T-helper 1 cell (primary cell): ENCODE measurements around the gene ADAM19.
A peak's percentile ranks its signal among the peaks of the same experiment; 100 is the strongest.

Source experiments
- DNase-seq, 5 donors: peaks; one replicate each; pipeline ENCODE4 v3.0.0-alpha.2; 2012 to 2020

The ADAM19 gene

GRCh38 chr5:157596487-157596886, 20.9 kb upstream of the ADAM19 start:
- DNase-seq: peak in 1 of 5 donors; percentile 90

GRCh38 chr5:157594675-157595459, 19.3 kb upstream of the ADAM19 start:
- peak in 1 of 5 donors; percentile 56 for DNase-seq

GRCh38 chr5:157594257-157594656, 18.7 kb upstream of the ADAM19 start:
- DNase-seq: peak in 1 of 5 donors; percentile 54

GRCh38 chr5:157593052-157593757, 17.6 kb upstream of the ADAM19 start:
- DNase-seq: no peak

GRCh38 chr5:157592594-157592993, 17.0 kb upstream of the ADAM19 start:
- peak in 1 of 5 donors; percentile 41 for DNase-seq

GRCh38 chr5:157590478-157590877, 14.9 kb upstream of the ADAM19 start:
- DNase-seq: no peak

- no peak for DNase-seq
These were observed 9.1 kb upstream of the ADAM19 start for GRCh38 chr5:157584628-157585027.

GRCh38 chr5:157582731-157583620, 7.4 kb upstream of the ADAM19 start:
- DNase-seq: peak in 1 of 5 donors; percentile 72

- DNase-seq: no peak
These were observed 6.3 kb upstream of the ADAM19 start for GRCh38 chr5:157581901-157582300.

GRCh38 chr5:157578079-157578780, 2.7 kb upstream of the ADAM19 start:
- no peak for DNase-seq

GRCh38 chr5:157576678-157577077, 1.1 kb upstream of the ADAM19 start:
- no peak for DNase-seq

- DNase-seq: peak in 1 of 5 donors; percentile 44
These were observed 857 bp downstream of the ADAM19 start for GRCh38 chr5:157574456-157575380.

- DNase-seq: peak in 1 of 5 donors; percentile 68
These were observed 4.2 kb downstream of the ADAM19 start for GRCh38 chr5:157571357-157571827.

- no peak for DNase-seq
These were observed 4.9 kb downstream of the ADAM19 start for GRCh38 chr5:157570531-157571200.

GRCh38 chr5:157568720-157569119, 6.9 kb downstream of the ADAM19 start:
- no peak for DNase-seq

- no peak for DNase-seq
These were observed 7.4 kb downstream of the ADAM19 start for GRCh38 chr5:157568222-157568621.

GRCh38 chr5:157566902-157567489, 8.6 kb downstream of the ADAM19 start:
- no peak for DNase-seq

GRCh38 chr5:157563929-157564716, 11.5 kb downstream of the ADAM19 start:
- no peak for DNase-seq

GRCh38 chr5:157563373-157563928, 12.1 kb downstream of the ADAM19 start:
- DNase-seq: no peak
